SK-N-MC (cell line): ENCODE data around the gene CHST9.

ENCODE experiments used
- EZH2 ChIP-seq: fragments of 200-600 bp; sonication (generic); IDR thresholded peaks from one replicate; pipeline ENCODE4 v1.6.1; 2017; ENCODE audit warnings: antibody characterized with exemption
- FOXP2 ChIP-seq: optimal IDR thresholded peaks from 2 replicates; pipeline ENCODE3; 2011; ENCODE audit warnings: mild to moderate bottlenecking, moderate library complexity; ENCODE audit not compliant: insufficient read depth; ENCODE audit errors: extremely low read length, control extremely low read depth
- POLR2AphosphoS5 ChIP-seq: IDR thresholded peaks from 2 replicates; pipeline ENCODE4 v1.6.1; 2012; ENCODE audit warnings: mild to moderate bottlenecking, low read depth, low read length, borderline replicate concordance

- TF ChIP-seq EZH2 (no peak), POLR2AphosphoS5 (no peak), FOXP2 (no peak)
Measured at GRCh38 chr18:26993568-26993967, 191.5 kb downstream of the CHST9 start.
